Stomach (tissue), 9 donors: ENCODE measurements around the gene GREB1L. TPM values are rescaled to one million over a fixed set of nuclear protein-coding genes. Genes with fewer than 3 reads are reported as not detected.

Experiments
- DNase-seq, 2 donors: peaks; one replicate each; pipeline versions ENCODE4 v3.0.0 to v3.0.0-alpha.2; 2013 to 2019
- H3K27ac ChIP-seq, 5 donors: fragments of 200-600 bp in 4 of 5; sonication (generic) in 4 of 5; one replicate each; pipeline ENCODE4 v1.5.1; 2013 to 2019; ENCODE audit warnings: mild to moderate bottlenecking in 1 of 5, moderate library complexity in 1 of 5
- H3K27me3 ChIP-seq, 3 donors: fragments of 200-600 bp; sonication (generic); one replicate each; pipeline ENCODE4 v1.5.1; 2017 to 2019; ENCODE audit warnings: mixed run types in 1 of 3
- H3K36me3 ChIP-seq, 4 donors: fragments of 200-600 bp; sonication (generic); 1 replicate in 3 of 4; 2 replicates in 1 of 4; pipeline ENCODE4 v1.5.1; 2016 to 2019
- H3K4me1 ChIP-seq, 4 donors: fragments of 200-600 bp; sonication (generic); one replicate each; pipeline ENCODE4 v1.5.1; 2016 to 2019
- H3K4me3 ChIP-seq, 4 donors: fragments of 200-600 bp; sonication (generic) in 3 of 4; one replicate each; pipeline ENCODE4 v1.5.1; 2016 to 2019; ENCODE audit warnings: mild to moderate bottlenecking in 1 of 4
- H3K9me3 ChIP-seq, 4 donors: fragments of 200-600 bp; sonication (generic); one replicate each; pipeline ENCODE4 v1.5.1; 2016 to 2019
- CTCF ChIP-seq, 7 experiments: fragments of 450-650 bp in 4 of 7; fragments of 200-600 bp in 3 of 7; sonication (generic) in 3 of 7; IDR thresholded peaks; one replicate each; pipeline ENCODE4 v1.5.1; 2016 to 2019; ENCODE audit warnings: antibody characterized with exemption in 7 of 7, control low read depth in 2 of 7, mild to moderate bottlenecking in 1 of 7
- EP300 ChIP-seq: sonication (generic); formaldehyde crosslinking; IDR thresholded peaks from one replicate; pipeline ENCODE4 v1.6.1; 2017; ENCODE audit warnings: antibody characterized with exemption
- POLR2A ChIP-seq, 4 donors: fragments of 450-650 bp; IDR thresholded peaks; one replicate each; pipeline ENCODE4 v1.6.1; 2016; ENCODE audit warnings: antibody characterized with exemption in 4 of 4, control low read depth in 2 of 4, mild to moderate bottlenecking in 1 of 4, moderate library complexity in 1 of 4
- POLR2AphosphoS5 ChIP-seq, 3 donors: sonication (generic); formaldehyde crosslinking; IDR thresholded peaks; one replicate each; pipeline ENCODE4 v1.6.1; 2016; ENCODE audit warnings: antibody characterized with exemption in 3 of 3
- WGBS, 5 donors: extraction: QIAGEN DNeasy Blood & Tissue Kit in 3 of 5; methylation state at CpG; one replicate each; pipeline versions ENCODE4 v1.1.5 to v1.1.7; 2013 to 2018; 5-methylcytosine and 5-hydroxymethylcytosine counted together
- intact Hi-C: fragments of 100-400 bp; cut with DNase I; formaldehyde crosslinking; loops from one replicate; pipeline ENCODE4 v1.15.1; 2023; ENCODE audit warnings: low total_unique reads
- polyA plus RNA-seq, 3 donors: library from polyadenylated mRNA; stranded (reverse); fragments of 200-250 nt; gene quantifications; one replicate each; pipeline ENCODE4 v1.2.3, GENCODE V29; 2013
- total RNA-seq, 5 donors: library from RNA; depleted of rRNA; stranded (reverse); fragments of >200 nt; gene quantifications; one replicate each; pipeline versions ENCODE4 v1.1.0 to v1.2.3, GENCODE V29; 2014 to 2016
- donor health status: healthy with polysubstance abuse.
- donor health status: Bipolar disorder and iron deficiency.
- donor health status: healthy.

Gene GREB1L
- total and polyA plus RNA-seq, 8 donors: 0.15 to 77.6 (median 0.45) TPM; not detected in 1

GRCh38 chr18:21499997-21500396, 258.0 kb downstream of the GREB1L start:
- no peak overlapping the region for H3K4me3 ChIP-seq
- H3K36me3 ChIP-seq: no peaks in the 10 kb centered on the region
- no peak overlapping the region for H3K27ac ChIP-seq
- H3K4me1 ChIP-seq: no peaks in the 10 kb centered on the region
- DNase-seq: no peak
- H3K9me3 ChIP-seq: no peaks in the 10 kb centered on the region
- 83 to 91% (median 85%) methylated on average over 8 to 16 of the region's 16 CpGs for WGBS, 5 donors
- TF ChIP-seq POLR2AphosphoS5 (IDR thresholded peaks at IDR 0.05) (no peak), CTCF (IDR thresholded peaks at IDR 0.05) (no peak), EP300 (no peak), POLR2A (IDR thresholded peaks at IDR 0.05) (no peak)
- no peaks in the 10 kb centered on the region for H3K27me3 ChIP-seq
- intact Hi-C loops: no loop called here

GRCh38 chr18:21502661-21503060, 260.6 kb downstream of the GREB1L start:
- H3K27me3 ChIP-seq: no peaks in the 10 kb centered on the region
- DNase-seq: no peak
- 84 to 94% (median 92%) methylated on average over 7 of the region's 7 CpGs for WGBS, 5 donors
- no peak for TF ChIP-seq POLR2AphosphoS5 (IDR thresholded peaks at IDR 0.05)
- TF ChIP-seq POLR2A (IDR thresholded peaks at IDR 0.05): no peak
- no peak for TF ChIP-seq CTCF (IDR thresholded peaks at IDR 0.05)
- TF ChIP-seq EP300: no peak
- intact Hi-C loops: no loop called here
- H3K4me1 ChIP-seq: no peaks in the 10 kb centered on the region
- H3K27ac ChIP-seq: no peak overlapping the region
- peaks cover 0 to 3% (median 0%) of the 10 kb centered on the region in 4 donors for H3K36me3 ChIP-seq
- H3K9me3 ChIP-seq: no peaks in the 10 kb centered on the region
- H3K4me3 ChIP-seq: no peak overlapping the region

- TF ChIP-seq POLR2AphosphoS5 (IDR thresholded peaks at IDR 0.05) (no peak), CTCF (IDR thresholded peaks at IDR 0.05) (no peak), EP300 (no peak), POLR2A (IDR thresholded peaks at IDR 0.05) (no peak)
Measured at GRCh38 chr18:21507913-21508701, 266.1 kb downstream of the GREB1L start.

GRCh38 chr18:21509062-21509461, 267.0 kb downstream of the GREB1L start:
- intact Hi-C loops: no loop called here
- H3K36me3 ChIP-seq: peaks cover 0 to 15% (median 9%) of the 10 kb centered on the region in 4 donors

More at GRCh38 chr18:21507913-21508701, 266.1 kb downstream of the GREB1L start:
- 84 to 92% (median 88%) methylated on average over 12 to 13 of the region's 13 CpGs for WGBS, 5 donors
- Histone ChIP-seq H3K4me1 (no peaks in the 10 kb centered on the region), H3K9me3 (no peaks in the 10 kb centered on the region), H3K27me3 (no peaks in the 10 kb centered on the region), H3K27ac (no peak overlapping the region), H3K36me3 (peaks cover 0 to 7% (median 1%) of the 10 kb centered on the region in 4 donors), H3K4me3 (no peak overlapping the region)
- intact Hi-C loops: no loop called here
- no peak for DNase-seq

More at GRCh38 chr18:21509062-21509461, 267.0 kb downstream of the GREB1L start:
- no peaks in the 10 kb centered on the region for H3K9me3 ChIP-seq
- H3K4me3 ChIP-seq: no peak overlapping the region
- no peak for DNase-seq
- no peaks in the 10 kb centered on the region for H3K4me1 ChIP-seq
- H3K27me3 ChIP-seq: no peaks in the 10 kb centered on the region
- WGBS, 5 donors: 81 to 88% (median 86%) methylated on average over 5 of the region's 5 CpGs
- no peak overlapping the region for H3K27ac ChIP-seq
- TF ChIP-seq POLR2A (IDR thresholded peaks at IDR 0.05): no peak
- no peak for TF ChIP-seq POLR2AphosphoS5 (IDR thresholded peaks at IDR 0.05)
- TF ChIP-seq EP300: no peak
- TF ChIP-seq CTCF (IDR thresholded peaks at IDR 0.05): no peak
